ENCODE data around the gene LYSMD3.
A peak's percentile ranks its signal among the peaks of the same experiment; 100 is the strongest.

The LYSMD3 gene

GRCh38 chr5:90547072-90547536, 17.7 kb upstream of the LYSMD3 start:
- DNase-seq (ENCODE audit: low read depth) = no peak

DNA sequence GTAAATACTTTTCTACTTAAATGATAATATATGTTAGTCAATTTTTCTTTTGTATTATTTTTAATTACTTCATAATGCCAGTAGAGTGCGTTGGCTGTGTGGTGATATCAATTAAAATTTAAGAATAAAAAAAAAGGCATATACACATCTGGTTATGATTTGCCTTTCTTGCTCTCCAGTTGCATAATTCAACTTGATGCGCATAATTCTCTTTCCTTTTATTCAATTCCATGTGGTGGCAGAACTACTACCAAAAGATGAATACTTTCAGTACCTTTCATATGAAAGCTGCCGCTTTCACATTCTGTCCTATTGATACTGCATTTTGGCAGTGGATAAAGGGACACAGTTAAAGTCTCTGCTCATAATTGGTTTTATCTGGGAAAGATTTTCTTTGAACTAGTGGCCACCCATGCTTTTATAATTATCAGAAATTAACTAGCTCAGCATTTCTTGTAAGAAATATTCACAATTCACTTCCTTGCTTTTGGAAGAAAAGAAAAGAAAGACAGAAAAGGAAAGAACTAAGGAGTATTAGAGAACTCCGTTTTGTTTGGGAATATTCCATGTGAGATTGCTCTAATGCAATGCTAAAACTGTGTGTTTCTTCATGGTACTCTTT, 16.9 kb upstream of the LYSMD3 start:
- DNase-seq (ENCODE audit: low read depth) = no peak

DNA sequence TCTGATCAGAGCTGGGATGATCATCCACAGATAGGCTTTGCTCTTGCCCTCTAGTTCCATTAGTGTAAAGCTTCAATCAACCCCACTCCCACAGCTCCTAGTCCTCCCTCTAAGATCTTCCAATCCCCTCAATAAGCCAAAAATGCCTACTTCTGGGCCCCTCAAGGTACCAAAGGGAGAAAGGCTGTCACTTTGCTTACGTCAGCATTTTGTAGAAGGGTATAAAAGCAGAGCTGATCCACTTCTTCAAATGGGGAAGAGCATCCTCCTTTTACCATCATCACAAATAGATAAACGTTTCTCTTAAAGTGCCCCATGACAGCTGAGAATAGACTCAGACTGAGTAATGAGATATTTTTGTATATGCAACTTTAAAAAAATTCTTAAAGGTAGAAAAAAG, 16.1 kb upstream of the LYSMD3 start:
- no peak for DNase-seq (ENCODE audit: low read depth)

DNA sequence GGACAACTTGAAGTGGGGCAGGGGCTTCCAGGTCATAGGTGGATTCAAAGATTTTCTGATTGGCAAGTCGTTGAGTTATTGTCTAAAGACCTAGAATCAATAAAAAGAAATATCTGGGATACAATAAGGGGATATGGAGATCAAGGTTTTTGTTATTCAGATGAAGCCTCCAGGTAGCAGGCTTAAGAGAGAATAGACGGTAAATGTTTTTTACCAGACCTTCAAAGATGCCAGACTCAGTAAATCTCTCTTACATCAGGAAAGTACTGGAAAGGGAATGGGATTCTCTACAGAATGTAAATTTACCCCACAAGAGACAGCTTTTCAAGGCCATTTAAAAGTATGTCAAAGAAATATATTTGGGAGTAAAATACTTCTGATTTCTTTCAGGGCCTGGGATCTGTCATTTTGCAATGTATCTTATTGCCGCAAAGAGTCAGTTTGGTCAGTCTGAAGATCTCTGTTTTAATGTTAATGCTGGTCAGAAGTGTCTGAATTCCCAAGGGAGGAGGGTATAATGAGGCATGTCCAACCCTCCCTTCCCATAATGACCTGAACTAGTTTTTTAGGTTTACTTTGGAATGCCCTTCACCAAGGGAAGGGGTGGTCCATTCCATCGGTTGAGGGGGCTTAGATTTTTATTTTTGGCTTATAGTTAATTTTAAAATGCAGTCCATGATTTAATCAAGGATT, 13.6 kb upstream of the LYSMD3 start:
- DNase-seq (ENCODE audit: low read depth) = no peak

DNA sequence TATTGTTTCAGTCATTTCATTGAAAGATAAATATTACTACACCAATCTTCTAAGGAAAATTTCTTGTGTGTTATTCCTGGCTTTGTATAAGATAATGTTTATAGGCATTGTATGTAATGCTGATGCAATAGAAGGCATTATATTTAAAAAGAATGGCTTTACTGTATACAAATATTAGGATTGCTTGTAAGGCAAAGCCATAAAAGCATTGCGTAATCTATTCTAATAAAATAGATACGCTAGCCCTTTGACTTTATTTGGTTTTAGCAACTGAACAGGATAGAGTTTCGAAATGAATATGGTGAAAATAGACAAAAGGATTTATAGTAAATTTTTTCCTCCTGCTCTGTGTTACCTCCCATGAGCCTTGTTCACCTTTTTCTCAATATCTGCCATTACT, 5.5 kb upstream of the LYSMD3 start:
- no peak for DNase-seq (ENCODE audit: low read depth)

- no peak for DNase-seq (ENCODE audit: low read depth)
These were observed 4.4 kb upstream of the LYSMD3 start for GRCh38 chr5:90533794-90534193.

- no peak for DNase-seq (ENCODE audit: low read depth)
These were observed 1.5 kb upstream of the LYSMD3 start for GRCh38 chr5:90530736-90531487.

DNA sequence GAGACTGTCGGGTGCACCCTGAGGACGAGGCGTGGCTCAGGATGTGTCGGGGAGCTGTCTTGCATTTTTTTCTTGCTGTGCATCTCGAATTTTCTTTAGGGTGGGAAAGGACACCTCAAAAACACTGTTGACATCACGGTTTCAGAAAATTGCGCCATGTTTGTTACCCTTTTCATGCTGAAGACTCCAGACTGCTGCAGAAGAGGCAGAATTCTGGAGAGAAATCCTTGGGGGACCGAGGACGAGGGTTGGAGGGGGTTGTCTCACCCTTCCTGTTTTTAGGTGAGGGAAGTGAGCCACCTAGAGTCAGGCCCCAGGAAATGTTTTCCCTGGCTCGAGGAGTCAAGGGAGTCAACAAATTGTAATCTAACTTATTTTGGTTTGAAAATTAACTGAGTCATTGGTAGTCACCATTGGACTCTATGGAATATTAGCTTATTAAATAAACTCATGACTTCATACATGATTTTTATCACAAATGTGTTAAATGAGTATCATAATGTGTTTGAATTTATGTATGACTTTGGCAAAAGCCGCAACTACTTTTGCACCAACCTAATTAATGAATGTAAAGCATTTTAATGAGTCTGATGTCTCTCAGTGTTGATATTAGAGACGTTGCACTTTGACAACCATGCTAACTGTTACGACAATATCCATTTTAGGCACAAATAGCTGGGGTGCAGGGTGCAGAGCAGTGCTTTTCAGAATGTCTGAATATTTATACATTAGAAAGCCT, 724 bp upstream of the LYSMD3 start:
- peak; percentile 53 for DNase-seq (ENCODE audit: low read depth)

DNA sequence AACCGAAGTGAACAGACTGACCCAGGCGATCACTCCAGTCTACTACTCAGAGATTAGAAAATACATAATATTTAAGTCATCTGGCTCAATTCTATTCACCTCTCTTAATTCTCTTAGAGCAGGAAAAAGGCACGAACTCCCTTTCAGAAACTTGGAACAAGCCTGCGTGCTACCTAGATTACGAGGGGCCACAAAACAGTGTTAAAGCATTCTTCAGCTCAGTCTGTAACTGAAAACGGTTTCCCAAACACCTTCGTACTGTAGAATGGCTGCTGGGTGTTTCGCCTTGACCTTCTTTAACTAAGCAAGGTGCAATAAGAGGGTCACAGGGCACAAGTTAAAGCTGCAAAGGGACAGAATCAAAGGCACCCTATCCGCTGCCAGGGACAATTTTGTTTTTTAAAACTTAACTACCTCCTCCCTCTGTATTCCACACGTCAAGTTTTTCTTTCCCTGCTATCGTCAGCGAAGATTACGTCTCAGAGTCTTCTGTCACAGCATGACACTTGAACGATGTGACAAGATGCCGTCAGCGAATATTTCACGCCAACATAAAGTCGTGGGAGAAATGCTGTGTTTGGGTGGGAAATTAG, 687 bp downstream of the LYSMD3 start:
- DNase-seq (ENCODE audit: low read depth) = no peak

DNA sequence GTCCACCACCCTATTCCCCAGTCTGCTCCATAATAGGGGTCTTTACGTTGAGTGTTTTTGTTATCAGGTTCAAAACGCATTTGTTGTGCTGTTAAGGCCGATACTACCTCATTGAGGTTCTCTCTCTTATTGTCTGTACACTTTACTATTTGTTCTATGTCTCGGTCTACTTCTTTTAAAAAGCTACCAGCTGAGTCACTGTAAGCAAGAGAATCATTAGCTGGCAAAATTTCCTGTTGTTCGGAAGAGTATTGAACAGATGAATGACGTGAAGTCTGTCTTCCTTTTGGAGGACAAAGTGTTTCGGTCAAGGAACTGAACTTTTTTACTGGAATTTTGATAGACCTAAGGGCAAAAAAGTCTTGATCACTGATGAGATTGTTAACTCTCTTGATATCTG, 10.3 kb downstream of the LYSMD3 start:
- DNase-seq (ENCODE audit: low read depth) = no peak

DNA sequence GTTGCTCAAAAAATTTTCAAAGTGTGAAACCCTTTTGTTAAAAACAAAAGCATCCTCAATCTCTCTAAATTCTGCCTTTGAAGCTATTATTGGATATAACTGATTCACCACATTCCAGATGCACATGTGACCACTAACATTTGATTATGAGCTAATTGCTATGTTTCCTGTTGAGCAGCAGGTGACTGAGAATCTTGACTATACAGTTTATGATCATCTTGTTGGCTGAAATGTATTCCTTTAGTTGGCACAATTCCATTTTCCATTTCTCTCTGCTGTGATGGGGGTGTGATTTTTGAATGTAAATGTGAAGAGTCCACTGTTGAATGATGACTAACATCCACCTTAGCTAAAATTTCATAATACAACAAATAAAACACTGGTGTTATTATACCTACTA, 10.7 kb downstream of the LYSMD3 start:
- no peak for DNase-seq (ENCODE audit: low read depth)

GRCh38 chr5:90514520-90514919, 14.9 kb downstream of the LYSMD3 start:
- no peak for DNase-seq (ENCODE audit: low read depth)

DNA sequence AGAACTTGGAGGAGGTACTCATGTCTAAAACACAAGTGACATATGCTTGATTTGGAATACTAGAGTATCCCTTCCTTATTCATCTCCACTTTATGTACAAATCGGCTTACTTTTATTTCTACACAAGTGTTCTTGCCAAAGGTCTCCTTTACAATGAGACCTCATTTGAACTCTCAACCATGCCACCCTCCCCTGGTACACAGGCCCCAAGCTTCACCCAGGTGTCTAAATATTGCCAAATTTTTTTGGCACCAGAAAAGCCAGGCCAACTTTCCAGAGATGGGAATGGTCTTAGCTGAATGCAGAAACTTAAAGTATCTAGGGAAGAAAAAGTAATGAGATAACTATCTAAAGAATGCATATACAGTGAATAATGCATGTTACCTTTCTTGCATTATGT, 18.9 kb downstream of the LYSMD3 start:
- no peak for DNase-seq (ENCODE audit: low read depth)

DNA sequence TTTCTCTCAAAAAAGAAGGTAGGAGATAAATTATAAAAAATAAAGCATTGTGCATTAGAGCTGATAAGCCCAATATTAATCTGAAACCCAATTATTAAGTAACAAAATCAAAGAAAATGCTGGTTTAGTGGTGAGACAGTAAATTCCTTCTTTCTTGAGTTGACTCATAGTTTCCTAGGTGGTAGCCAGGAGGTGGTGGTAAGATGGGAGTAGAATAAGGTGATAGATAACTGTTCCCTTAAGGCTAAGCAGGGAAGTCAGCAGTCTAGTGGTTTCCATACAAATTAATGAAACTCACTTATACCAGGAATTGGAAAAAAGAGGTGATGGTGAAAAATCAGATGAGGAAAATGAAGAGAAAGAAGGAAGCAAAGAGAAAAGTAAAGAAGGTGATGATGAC, 23.2 kb downstream of the LYSMD3 start:
- DNase-seq (ENCODE audit: low read depth) = no peak

- no peak for DNase-seq (ENCODE audit: low read depth)
These were observed 24.6 kb downstream of the LYSMD3 start for GRCh38 chr5:90504743-90505142.

GRCh38 chr5:90503596-90503995, 25.8 kb downstream of the LYSMD3 start:
- no peak for DNase-seq (ENCODE audit: low read depth)

DNA sequence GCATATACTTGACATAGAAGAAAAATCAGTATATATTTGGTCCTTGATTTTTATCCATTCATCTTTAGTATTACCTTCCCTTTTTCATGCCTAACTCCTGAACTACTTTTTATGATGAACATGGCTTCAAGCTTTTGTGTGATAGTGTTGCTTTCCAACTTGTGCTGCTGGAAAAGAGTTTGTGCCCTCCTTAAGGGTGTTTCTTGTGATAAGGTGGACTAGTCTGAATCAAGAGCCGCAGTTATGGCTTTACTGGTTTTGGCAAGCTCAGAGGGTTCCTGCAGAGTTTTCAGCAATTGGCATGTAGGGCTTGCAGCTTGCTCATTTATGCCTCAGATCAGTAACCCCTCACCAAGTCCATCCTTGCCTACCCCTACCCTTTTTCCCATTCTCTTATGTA, 34.2 kb downstream of the LYSMD3 start:
- DNase-seq (ENCODE audit: low read depth) = no peak

GRCh38 chr5:90494043-90494442, 35.3 kb downstream of the LYSMD3 start:
- DNase-seq (ENCODE audit: low read depth) = no peak

DNA sequence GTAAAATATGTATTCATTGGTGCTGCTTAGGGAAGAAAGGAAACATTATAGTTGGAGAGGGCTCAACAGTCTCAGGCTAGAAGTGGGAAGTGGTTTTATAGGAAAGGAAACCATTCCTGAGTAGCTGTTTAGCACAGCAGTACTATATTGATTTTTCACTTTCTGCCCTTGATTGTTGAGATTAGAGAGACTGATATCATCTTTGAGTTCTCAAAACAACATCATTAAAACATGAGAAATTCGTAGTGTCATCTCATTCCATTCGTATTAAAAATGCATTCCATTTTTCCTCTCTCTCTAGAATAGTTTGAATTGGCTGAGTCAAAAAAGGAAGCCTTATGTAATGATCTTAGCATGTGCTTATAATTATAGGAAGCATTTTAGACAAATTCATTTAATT, 40.6 kb downstream of the LYSMD3 start:
- no peak for DNase-seq (ENCODE audit: low read depth)

DNA sequence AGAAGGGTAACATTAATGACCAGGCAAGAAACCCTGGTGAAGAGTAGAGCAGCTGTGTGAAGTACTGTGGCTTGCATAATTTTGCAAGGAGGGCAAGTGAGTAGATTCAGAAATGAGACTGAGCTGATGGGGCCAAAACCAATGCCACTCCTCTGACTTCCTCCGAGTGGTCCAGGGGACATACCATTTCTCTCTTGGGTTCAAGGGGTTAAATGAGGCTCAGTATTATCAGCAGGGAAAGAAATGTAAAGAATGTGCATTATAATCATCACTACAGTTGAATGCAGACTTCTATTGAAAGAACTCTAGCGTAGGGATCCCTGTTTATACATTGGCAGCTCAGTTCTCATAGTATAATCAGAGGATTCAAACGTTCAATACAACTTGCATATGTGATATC, 44.8 kb downstream of the LYSMD3 start:
- no peak for DNase-seq (ENCODE audit: low read depth)

DNA sequence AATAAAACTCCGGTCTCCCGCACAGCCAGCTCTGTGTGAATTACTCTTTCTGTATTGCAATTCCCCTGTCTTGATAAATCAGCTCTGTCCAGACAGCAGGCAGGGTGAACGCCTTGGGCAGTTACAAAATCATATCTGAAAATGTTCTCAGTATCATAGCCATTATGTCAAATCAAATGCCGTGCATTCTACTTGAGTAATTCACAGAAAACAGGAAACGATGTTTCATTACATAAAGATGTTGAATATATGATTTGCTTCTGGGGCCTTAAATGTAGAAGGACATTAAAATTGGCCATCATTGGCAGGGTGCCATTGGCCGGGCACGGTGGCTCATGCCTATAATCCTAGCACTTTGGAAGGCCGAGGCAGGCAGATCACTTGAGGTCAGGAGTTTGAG, 46.2 kb downstream of the LYSMD3 start:
- no peak for DNase-seq (ENCODE audit: low read depth)

DNA sequence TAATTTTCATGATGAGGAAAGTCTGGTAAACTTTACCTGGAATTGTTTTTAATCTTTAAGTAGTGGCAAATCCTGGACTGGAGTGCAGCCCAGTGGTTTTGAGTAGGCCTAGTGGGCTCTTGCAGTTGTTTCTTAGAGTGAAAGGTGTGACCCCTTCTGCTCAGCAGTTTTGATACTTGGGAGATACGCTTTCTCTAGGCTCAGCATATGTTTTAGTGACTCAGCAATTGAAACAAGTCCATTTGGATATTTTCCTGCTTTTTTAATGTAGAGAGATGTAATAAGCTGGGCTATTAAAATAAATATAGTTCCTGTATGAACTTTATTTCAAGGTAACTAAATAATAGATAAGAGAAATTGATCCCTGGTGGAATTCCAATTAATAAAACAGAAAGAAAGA, 48.7 kb downstream of the LYSMD3 start:
- DNase-seq (ENCODE audit: low read depth) = no peak
